Mesothelial cell of epicardium (in vitro differentiated cells): ENCODE measurements around the gene NUP205. TPM values are rescaled to one million over a fixed set of nuclear protein-coding genes. Genes with fewer than 3 reads are reported as not detected.

Experiments
- DNase-seq, 2 experiments: peaks; one replicate each; pipeline ENCODE4 v3.0.0; 2021; ENCODE audit warnings: low spot score in 2 of 2; ENCODE audit not compliant: unreplicated experiment in 2 of 2
- H3K27ac Mint-ChIP-seq: 2 replicates; pipeline ENCODE4 v1.8.0; 2021; ENCODE audit warnings: mixed read lengths
- H3K27me3 Mint-ChIP-seq: 2 replicates; pipeline ENCODE4 v1.8.0; 2021; ENCODE audit warnings: low read depth, mixed read lengths
- H3K36me3 Mint-ChIP-seq: 2 replicates; pipeline ENCODE4 v1.8.0; 2021; ENCODE audit warnings: mixed read lengths
- H3K4me1 Mint-ChIP-seq: 2 replicates; pipeline ENCODE4 v1.8.0; 2021; ENCODE audit warnings: mixed read lengths
- H3K4me3 Mint-ChIP-seq: 2 replicates; pipeline ENCODE4 v1.8.0; 2021; ENCODE audit warnings: mild to moderate bottlenecking, moderate library complexity, mixed read lengths
- H3K9me3 Mint-ChIP-seq: 2 replicates; pipeline ENCODE4 v1.8.0; 2021; ENCODE audit warnings: mixed read lengths
- total RNA-seq: library from RNA; stranded (reverse); gene quantifications from 3 replicates; pipeline ENCODE4 v1.2.1, GENCODE V29; 2021
- TF ChIP-seq, protein P1 (sequence below): fragments of 200-600 bp; sonication (generic); IDR thresholded peaks from one replicate; pipeline ENCODE4 v1.5.0; 2021; ENCODE audit warnings: antibody characterized with exemption; ENCODE audit not compliant: unreplicated experiment

The NUP205 gene
- total RNA-seq, 1 donor from 2014 or later, result 82.4 TPM

DNA sequence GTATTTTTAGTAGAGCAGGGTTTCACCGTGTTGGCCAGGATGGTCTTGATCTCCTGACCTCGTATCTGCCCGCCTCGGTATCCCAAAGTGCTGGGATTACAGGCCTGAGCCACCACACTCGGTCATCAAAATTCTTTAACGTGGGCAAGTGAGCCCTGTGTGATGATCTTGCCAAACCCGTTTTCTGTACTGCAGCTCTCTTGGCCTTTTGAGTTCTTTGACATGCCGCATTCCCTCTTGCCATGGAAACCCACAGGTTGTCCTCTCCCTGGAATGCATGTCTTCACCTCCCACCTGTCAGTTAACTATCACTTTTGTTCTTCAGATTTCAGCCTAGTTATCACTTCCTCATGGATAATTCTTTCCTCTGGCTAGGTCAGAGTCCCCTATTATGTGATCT lies 5.0 kb downstream of the NUP205 start:
- TF ChIP-seq, protein P1, sequence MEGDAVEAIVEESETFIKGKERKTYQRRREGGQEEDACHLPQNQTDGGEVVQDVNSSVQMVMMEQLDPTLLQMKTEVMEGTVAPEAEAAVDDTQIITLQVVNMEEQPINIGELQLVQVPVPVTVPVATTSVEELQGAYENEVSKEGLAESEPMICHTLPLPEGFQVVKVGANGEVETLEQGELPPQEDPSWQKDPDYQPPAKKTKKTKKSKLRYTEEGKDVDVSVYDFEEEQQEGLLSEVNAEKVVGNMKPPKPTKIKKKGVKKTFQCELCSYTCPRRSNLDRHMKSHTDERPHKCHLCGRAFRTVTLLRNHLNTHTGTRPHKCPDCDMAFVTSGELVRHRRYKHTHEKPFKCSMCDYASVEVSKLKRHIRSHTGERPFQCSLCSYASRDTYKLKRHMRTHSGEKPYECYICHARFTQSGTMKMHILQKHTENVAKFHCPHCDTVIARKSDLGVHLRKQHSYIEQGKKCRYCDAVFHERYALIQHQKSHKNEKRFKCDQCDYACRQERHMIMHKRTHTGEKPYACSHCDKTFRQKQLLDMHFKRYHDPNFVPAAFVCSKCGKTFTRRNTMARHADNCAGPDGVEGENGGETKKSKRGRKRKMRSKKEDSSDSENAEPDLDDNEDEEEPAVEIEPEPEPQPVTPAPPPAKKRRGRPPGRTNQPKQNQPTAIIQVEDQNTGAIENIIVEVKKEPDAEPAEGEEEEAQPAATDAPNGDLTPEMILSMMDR, result no peak
- Mint-ChIP-seq H3K36me3 (peaks cover 11% of the 10 kb centered on the region), H3K27ac (peak overlapping the region; percentile 82), H3K9me3 (no peaks in the 10 kb centered on the region), H3K4me3 (no peak overlapping the region), H3K27me3 (no peaks in the 10 kb centered on the region), H3K4me1 (peaks cover 18% of the 10 kb centered on the region)
- peak in 1 of 2 experiments; percentile 42 for DNase-seq

DNA sequence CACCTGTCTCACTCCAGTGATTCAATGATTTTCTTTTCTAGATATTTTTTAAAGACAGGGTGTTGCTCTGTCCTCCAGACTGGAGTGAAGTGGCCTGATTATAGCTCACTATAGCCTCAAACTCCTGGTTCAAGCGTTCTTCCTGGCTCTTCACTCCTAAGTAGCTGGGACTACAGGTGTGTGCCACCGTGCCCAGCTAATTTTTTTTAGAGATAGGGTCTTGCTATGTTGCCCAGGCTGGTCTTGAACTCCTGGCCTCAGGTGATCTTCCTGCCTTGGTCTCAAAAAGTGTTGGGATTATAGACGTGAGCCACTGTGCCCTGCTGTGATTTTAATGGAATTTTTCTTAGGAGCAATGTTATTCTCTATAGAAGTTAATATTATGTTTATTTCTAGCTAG lies 14.1 kb downstream of the NUP205 start:
- DNase-seq, result no peak
- TF ChIP-seq, protein P1, result no peak
- Mint-ChIP-seq H3K9me3 (no peaks in the 10 kb centered on the region), H3K4me3 (no peak overlapping the region), H3K27me3 (no peaks in the 10 kb centered on the region), H3K4me1 (no peaks in the 10 kb centered on the region), H3K27ac (no peak overlapping the region), H3K36me3 (peaks cover 32% of the 10 kb centered on the region)

DNA sequence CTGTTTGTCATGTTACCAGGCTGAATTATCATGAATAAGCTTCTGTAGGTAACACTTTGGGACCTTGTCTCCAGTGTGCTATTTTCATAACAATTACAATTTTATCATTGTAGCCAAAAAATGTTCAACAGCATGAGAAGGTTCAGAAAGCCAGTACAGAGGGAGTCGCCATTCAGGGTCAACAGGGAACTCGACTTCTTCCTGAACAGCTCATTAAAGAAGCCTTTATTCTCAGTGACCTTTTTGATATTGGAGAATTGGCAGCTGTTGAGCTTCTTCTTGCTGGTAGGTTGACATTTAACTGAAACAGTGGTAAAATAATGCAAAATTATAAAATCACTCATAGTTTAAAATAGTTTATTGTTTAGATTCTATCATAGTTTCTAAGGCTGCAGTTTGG lies 15.8 kb downstream of the NUP205 start:
- Mint-ChIP-seq H3K4me1 (no peaks in the 10 kb centered on the region), H3K27me3 (no peaks in the 10 kb centered on the region), H3K9me3 (no peaks in the 10 kb centered on the region), H3K27ac (no peak overlapping the region), H3K36me3 (peaks cover 43% of the 10 kb centered on the region), H3K4me3 (no peak overlapping the region)
- no peak for DNase-seq
- TF ChIP-seq, protein P1, result no peak

DNA sequence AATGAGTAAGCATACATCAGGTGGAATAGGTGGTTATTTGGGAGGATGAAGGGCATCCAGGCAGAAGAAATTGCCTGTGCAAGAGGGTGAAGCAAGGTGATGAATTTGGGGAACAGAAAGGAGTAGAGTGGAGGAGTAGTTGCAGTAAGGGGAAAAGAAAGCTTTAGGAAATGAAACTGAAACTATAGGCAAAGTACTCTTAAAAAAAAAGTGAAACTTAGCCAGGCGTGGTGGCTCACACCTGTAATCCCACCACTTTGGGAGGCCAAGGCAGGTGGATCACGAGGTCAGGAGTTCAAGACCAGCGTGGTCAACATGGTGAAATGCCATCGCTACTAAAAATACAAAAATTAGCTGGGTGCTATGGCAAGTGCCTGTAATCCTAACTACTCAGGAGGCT lies 17.6 kb downstream of the NUP205 start:
- no peak for DNase-seq
- Mint-ChIP-seq H3K4me1 (no peaks in the 10 kb centered on the region), H3K4me3 (no peak overlapping the region), H3K36me3 (peaks cover 50% of the 10 kb centered on the region), H3K9me3 (no peaks in the 10 kb centered on the region), H3K27ac (no peak overlapping the region), H3K27me3 (no peaks in the 10 kb centered on the region)
- TF ChIP-seq, protein P1, result no peak

DNA sequence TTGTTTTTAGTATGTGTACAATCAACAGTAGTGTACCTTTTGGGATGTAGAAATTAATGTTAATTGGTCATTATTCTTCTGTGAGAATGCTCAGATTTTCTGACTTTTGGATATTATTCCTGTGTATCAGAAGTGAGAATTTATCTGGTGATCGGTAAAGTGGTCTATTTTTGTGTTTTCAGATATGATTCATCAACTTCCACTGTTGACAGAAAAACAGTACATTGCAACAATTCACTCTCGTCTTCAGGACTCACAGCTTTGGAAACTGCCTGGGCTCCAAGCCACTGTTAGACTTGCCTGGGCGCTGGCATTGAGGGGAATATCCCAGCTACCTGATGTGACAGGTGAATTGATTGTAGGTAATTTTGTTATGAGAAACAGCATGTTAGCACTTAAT lies 20.9 kb downstream of the NUP205 start:
- peaks cover 47% of the 10 kb centered on the region for H3K36me3 Mint-ChIP-seq
- H3K27me3 Mint-ChIP-seq, result no peaks in the 10 kb centered on the region
- no peak overlapping the region for H3K27ac Mint-ChIP-seq

More for the DNA sequence above, 20.9 kb downstream of the NUP205 start:
- Mint-ChIP-seq H3K9me3 (no peaks in the 10 kb centered on the region), H3K4me1 (no peaks in the 10 kb centered on the region), H3K4me3 (no peak overlapping the region)
- TF ChIP-seq, protein P1, result no peak
- no peak for DNase-seq
